HG02884 (cell line): Measurements from ENCODE around the gene IL4I1.
"Not testable (repeated sequence)": the region's sequence is repeated elsewhere in the genome, so short reads cannot be mapped to it uniquely, and the experiment has no call there.

ENCODE experiments used
- ATAC-seq: cut with Tn5 transposase; IDR thresholded peaks from one replicate; pipeline ENCODE4 v1.9.1; 2021; ENCODE audit warnings: mild to moderate bottlenecking, moderate library complexity; ENCODE audit not compliant: unreplicated experiment

IL4I1 gene

DNA sequence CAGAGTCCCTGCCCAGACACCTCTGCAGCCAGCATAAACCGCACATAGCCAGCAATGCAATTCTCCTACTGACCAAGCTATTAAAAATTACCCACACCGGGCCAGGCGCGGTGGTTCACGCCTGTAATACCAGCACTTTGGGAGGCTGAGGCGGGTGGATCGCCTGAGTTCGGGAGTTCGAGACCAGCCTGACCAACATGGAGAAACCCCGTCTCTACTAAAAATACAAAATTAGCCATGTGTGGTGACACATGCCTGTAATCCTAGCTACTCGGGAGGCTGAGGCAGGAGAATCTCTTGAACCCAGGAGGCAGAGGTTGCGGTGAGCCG lies 28.2 kb upstream of the IL4I1 start:
- not testable (repeated sequence) for ATAC-seq

DNA sequence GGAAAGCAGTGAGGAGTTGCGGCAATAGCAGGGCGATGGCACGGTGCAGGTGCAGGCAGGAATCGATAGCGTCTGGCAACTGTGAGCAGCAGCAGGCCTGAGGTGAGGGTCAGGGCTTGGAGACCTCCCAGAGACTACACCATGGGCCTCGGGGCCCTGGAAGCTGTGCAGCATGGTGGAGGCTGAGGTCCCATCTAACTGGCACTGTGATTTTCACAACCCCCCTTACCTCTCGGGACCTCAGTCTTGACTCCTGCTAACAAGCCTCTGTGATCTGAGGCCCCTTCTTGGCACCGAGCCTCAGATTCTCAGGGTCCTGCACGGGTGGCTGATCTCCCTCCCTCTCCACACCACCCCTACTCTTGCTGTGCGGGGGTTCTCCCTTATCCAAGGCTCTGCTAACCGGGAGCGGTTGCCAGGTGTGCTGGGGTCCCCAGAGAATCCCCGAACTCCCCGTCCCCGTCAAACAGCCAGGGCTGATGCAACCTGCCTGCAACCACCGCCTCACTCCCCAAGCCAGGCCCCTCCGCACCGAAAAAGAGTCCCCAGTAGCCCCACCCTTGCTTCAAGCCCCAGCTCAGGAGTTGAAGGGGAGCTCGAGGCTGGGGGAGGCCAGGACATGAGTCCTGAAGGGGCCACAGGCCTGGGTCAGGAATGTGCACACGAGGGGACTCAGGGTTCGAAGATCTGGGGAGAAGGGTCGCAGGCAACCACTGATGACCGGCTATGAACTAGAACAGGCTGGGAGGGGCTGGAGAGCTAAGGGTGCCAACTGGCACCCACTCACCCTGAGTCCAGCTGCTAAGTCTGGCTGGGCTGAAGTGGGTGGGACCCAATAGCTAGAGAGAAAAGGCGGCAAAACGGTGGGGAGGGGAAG lies 27.6 kb upstream of the IL4I1 start:
- ATAC-seq, result no peak

DNA sequence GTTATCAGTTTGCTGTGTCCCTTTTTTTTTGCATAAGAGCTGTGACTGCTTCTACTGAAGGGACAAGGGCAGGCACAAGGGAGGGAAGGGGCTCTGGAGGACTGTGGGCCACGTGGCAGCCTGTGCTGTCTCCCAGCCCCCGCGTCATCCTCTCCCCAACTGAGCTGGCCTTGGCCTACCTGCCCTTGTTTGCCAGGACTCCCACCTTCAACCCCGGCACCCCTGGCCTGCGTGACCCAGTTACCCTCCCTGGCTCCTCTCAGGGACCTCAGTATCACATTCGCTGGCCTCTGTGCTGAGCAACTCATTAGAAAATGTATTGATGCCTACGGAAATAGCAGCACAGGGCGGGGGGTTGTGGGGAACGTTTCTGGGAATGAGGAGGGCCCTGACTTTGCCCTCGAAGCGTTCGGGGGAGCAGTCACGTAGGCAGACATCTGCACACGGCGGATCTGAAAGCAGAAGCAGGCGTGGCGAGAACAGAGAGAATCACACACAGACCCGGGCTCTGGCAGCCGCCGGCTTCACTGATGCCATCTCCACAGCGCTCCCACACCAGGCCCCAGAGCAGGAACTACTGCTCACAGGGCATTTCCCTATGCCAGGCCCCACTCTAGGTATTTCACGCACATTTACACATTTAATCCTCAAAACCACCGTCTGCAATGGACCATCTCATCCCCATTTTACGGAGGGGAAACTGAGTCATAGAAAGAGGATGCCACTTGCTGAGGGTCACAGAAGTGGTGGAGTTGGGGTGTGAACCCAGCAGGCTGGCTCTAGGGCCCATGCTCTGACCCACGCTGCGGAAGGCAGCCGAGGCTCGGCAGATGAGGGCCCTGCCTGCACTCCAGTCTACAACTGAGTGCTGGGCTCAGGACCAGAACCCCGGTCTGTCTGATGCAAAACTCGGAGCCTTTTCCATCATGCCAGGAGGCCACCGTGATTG lies 26.6 kb upstream of the IL4I1 start:
- no peak for ATAC-seq

DNA sequence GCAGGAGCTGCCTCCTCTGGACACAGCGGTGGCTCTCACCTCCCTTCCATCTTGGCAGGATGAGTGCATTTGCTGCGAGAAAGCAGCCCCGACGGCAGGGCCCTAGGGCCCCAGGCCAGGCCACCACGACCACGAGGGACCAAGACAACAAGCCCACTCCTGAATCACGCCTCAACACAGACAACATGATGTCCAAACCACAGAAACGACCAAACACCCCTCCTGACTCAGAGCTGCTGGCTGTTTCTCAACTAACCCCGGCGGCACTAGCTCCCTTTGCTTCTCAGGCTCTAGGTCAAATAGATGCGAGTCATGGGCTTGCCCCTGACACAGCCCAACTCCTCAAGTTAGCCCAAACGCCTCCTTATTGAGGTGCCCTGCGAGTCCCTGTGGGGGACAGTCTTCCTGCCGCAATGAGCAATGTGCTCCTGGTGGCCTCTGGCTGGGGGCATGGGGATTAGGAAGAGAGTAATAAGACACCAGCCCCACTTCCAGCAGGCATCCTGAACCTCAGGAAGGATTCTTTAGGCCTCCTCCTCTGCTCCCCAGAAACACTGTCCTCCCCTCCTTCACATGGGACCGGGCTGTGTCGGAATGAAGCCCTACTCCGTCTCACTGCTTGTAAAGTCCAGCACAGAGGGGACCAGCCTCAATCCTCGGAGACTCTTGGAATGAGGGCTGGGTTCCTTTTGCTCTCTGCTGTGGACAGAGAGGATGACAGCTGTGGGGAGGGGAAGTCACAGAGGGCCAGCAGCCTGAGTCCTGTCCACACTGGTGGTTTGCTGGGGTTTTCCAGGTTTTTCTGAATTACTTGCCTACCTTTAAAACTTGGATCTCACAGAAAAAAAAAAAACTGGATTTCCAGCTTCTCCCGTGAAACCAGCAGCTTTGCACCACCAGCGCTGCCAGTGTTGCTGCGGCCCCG lies 25.4 kb upstream of the IL4I1 start:
- ATAC-seq, result no peak

DNA sequence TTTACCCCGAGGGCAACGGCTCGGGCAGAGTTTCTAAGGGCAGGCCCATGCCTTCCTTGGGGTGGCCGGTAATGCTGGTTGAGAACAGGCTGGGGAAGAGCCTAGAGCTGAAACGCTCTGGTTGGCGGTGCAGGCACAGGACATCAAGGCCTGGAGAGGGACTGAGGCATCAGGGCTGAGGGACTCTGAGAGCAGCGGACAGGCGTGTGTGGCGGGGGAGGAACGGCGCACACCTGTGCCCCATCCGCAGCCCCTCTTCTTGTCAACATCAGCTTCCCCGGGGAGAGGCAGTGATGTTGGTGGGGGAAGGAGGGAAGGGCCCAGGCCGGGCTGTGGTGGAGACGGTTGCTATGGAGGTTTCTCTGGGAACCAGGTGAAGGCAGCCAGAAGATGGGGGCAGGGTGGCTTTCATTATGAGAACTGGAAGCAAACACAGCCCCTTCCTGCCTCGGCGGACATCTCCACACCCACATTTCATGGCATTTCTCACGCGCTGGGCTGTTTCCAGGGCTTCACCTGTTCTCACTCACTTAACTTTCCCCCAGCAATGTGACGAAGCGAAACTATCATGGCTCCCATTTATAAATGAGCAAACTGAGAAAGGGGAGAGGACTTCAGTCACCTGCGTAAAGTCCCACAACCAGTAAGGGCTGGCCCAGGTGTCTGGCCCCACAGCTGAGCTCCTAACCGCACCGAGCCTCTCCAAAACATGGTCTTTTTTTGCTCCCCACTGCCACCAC lies 24.1 kb upstream of the IL4I1 start:
- ATAC-seq, result no peak

DNA sequence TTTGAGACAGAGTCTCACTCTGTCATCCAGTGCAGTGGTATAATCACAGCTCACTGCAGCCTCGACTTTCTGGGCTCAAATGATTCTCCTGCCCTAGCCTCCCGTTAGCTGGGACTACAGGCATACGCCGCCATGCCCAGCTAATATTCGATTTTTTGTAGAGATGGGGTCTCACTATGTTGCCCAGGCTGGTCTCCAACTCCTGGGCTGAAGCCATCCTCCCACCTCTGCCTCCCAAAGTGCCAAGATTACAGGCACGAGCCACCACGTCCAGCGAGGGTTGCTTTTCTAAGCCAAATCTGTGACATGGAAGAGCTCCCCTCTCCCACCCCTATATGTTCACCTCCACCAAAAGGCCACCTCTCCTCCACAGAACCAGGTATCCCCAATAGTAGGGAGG lies 21.4 kb upstream of the IL4I1 start:
- ATAC-seq, result no peak

DNA sequence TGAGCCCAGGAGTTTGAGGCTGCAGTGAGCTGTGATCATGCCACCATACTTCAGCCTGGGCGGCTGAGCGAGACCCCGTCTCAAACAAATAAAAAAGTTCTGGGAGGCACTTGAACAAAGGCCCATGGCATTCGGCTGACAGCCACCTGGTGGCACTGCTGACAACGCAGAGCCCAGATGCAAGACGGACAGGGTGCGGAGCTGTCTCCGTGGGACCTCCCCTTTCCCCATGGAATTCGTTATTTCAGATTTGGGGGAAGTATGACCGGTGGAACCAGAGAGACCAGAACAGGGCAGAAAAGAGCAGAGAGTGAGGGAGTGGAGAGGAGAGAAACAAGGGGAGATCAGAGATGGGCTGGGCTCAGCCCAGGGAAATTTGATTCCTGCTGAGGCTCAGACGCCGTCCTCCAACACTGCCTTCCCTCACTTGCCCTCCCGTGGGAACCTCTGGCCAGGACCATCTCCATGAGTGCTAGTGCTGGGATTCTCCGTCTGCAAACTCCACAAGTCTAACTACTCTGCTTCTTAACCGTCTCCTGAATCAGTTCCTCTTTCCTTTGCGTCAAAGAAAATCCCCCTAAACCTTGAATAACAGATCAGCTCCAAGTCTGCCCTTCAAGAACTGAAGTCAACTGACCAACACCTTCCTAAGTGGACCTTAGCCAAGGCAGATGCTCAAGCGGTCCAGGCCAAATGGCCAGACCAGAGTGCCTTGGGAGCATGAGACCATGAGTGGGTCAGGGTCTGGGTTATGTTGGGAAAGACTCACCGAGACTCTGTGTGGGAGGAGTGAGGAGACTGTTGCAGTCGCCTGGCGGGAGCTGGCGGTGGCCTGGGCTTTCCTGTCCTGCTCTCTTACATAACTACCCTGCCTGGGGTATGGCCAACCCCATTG lies 20.4 kb upstream of the IL4I1 start:
- ATAC-seq, result no peak

DNA sequence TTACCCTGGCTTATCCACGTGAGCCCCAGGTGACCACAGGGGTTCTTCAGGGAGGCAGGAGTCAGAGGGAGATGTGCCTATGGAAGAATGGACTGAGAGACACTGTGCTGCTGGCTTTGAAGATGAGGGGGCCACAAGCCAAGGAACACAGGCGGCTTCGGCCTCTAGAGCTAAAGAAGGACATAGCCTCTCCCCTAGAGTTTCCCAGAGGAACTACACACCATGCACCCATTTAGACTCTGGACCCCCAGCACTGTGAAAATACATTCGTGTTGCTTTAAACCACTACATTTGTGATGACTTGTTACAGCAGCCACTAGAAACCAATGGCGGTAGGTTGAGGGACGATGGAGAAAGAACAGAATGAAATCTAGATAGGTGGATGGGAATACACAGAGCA lies 18.6 kb upstream of the IL4I1 start:
- ATAC-seq, result no peak

DNA sequence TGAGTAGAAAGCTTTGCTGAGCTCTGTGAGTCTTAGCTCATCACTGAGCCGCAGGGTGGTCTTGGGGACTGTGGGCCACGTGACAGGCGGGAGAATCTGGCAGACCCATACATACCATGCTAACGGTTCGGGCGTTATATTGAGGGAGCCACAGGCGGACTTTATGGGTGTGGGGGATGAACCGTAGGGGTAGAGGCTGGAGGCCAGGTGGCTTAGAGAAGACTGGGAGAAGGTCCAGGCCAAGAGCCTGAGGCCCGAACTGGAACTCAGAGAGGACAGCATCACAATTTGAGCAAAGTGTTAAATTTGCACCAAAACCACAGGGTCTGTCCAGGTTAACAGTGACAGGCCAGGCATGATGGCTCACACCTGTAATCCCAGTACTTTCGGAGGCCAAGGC lies 17.0 kb upstream of the IL4I1 start:
- ATAC-seq, result no peak

DNA sequence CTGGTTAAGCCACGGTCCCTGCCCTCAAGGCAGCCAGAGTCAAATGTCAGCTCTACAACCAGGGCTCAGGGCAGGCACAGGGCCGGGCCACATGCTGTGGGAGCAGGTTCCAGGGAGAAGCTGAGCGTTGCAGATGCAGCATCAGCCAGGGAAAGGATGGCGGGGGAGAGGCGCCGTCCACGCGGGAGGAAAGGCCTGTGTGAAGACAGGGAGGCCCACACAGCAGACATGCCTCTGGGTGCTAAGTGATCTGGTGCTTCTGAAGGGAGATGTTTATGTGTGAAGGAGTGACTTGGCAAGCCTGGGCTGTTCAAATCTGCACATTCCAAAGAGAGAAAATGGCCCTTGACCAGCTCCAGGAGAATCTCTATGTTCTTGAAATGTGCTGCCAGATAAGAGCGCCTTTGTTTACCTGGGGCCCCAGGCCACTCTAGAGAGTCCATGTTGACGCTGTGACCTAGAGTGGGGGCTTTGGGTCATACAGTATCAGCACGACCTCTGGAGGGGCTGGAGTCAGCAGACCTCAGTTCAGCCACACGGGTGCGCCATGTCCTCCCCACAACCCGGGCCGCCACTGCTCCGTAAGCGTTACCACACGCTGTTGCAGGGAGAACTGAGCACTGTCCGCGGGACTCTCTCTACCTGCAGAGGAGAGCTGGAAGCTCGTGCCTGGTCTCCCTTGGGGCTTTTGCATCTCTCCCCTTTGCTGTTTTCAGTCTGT lies 16.4 kb upstream of the IL4I1 start:
- no peak for ATAC-seq

DNA sequence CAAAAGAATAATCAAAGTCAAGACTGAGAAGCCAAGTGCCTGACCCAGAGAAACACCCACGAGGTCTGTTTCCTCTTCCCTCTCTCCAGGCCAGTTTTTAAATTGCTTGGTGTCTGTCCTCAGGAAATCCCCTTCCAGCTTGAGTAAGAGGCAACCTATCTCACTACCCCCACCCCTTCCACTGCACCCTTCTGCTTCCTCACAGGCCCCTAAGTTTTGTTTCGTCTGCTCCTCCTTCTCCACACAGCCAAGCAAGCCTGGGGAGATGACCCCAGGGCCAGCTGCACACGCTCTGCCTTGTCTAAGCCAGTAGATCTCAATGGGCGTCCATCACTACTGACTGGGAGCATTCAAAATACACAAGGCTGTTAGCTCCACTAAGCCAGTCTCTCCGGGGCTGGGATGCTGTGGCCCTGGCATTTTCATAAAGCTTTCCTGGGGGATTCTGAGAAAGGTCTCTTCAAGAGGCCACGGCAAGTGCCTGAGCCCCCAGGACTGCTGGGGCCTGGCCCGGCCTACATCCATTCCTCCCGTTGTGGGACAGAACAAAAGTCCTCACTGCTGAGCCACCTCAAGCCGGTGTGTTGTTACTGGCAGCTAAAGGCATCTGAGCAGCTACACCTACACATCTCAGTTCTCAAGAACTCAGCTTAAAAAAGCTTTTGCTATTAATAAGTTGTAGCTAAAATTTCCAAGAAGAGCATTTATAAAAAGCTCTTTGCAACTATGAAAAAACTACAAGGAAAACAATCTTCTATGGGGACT lies 14.9 kb upstream of the IL4I1 start:
- no peak for ATAC-seq

DNA sequence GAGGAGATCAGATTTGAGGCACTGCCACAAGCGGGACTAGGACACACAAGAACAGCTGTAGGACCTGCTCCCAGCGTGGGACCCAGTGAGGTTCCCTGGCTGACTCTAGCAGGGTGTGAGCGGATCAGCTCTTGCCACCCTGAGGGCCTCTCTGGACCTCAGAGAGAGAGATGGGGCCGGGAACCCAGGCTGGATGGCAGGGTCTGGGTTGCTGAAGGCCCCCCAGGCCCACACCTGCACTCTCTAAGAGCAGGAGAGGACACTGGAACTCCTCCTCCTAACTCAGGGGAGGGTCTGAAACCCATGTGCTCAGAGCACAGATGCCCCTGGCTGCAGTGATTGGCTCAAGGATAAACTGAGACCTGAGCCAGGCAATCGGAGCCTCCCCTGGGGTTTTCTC lies 13.5 kb upstream of the IL4I1 start:
- ATAC-seq, result no peak

DNA sequence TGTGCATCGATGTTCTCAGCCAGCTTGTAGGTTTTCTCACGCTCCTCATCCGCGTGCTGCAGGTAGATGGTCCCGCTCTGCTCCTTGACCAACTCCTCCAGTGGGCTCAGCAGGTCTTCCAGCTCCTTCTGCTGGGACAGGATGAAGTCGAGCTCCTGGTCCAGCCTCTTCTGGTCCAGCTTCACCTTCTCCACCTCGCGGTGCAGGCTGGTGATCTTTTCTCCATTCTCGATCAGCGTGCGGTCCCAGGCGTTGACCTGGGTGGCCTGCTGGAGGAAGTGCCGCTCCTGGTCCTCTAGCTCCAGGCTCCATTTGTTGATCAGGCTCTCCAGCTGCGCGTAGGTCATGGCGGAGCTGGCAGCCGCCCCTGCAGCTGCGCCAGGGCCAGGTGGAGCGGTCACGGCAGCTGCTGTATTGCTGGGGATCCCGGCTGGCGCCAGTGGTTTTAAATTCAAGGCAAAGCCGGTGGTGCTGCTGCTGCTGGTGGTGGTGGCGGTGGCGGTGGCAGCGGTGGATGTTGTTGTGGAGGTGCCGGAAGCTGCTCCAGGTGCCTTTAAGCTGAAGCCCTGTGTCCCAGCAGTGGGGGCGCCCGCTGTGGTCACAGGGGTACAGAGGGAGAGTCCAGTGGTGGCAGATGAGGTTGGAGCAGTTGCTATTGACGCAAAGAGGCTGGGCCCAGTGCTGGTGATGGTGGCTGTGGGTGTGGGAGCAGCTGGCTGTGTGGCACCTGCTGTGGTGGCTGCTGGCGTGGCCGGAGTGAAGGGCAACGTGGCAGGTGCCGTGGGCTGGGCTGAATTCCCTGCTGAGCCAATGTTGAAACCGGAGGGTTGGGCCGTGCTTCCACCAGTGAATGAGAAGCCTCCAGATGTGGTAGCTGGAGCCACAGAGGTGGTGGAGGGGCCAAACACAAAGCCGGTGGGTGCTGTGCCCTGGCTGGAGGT lies 12.1 kb upstream of the IL4I1 start:
- ATAC-seq, result no peak

DNA sequence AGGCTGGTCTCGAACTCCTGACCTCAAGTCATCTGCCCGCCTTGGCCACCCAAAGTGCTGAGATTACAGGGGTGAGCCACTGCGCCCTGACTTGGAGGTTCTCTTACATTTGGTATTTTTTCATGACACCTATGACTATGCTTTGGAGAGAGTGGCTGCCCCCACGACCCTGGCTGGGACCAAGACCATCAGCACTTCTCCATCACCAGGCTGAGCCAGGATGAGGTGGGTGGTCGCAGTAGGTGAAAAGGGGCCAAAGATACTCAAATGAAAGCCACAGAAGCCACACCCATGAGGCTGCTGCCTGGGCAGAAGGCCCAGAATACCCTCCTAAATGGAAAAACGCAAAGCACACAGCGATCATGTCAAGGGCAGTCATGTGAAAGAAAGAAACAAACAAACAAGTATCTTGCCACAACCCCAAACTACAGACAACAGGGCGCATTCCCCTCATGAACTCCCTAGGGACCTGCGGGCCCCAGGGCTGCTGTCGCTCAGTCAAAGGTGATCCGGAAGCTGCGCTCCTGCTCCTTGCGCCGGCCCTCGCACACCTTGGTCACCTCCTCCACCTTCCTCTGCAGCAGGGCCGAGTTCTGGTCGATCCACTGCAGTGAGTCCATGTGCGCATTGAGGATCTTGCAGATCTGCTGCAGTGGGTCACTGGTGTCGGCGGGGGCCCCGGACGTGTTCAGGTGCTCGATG lies 11.2 kb upstream of the IL4I1 start:
- ATAC-seq, result no peak

DNA sequence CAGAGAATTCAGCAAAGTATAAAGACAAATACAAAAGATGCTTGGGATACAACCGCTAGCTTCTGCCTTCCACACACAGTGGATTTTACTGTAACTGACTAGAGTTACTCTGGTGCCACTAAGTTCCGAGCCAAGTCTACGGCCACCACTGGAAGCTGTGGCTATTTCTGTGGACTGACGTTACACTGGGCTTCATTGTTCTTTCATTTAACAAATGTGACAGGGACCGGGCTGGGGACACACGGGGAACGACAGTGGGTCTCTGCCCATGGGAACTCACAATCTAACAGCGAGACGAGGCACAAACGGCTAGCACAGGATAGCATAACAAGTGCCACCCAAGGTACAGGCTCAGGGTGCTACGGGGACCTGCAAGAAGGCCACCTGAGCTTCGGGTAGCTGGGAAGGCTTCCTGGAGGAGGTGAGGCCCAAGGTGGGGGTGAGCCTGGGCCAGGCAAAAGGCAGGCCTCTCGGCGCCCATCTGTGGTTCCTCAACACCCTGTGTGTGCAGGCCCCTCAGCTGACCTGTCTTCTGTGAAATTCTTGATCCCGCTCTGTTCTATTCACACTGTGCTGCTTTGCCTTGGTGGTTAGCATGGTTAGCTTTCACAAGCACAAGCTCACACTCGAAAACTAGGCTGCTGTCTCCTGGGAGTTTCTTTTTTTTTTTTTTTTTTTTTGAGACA lies 10.3 kb upstream of the IL4I1 start:
- ATAC-seq, result no peak

DNA sequence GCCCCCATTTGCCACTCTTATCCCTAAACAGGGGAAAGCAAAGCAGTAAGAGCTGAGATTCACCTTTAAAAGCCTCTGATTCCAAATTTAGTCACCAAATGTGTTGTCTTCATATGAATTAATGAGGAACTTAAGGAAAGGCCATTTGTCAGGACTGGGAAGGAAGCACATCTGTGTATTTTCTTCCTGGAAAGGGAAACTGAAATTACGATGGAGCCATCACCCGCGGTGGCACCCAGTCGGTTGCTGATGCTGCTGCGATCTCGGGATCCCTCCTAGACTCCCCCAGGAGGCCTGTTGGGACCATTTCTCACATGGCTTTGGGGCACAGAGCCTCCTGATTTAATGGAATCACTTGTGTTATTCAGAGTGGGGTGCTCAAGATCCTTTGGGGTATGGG lies 7.4 kb upstream of the IL4I1 start:
- no peak for ATAC-seq
